MCF 10A (cell line): ENCODE measurements around the gene ADAMTS10. TPM values are rescaled to one million over a fixed set of nuclear protein-coding genes. Genes with fewer than 3 reads are reported as not detected.

Source experiments
- BruUV-seq: library from RNA; stranded (reverse); fragments of 400-500 nt; replicated peaks from 2 replicates; lab custom pipeline; 2021; lab: Mats Ljungman, UMichigan
- CTCF ChIA-PET: fragments of 300-600 bp; sonication (Branson Sonifier 250); formaldehyde crosslinking; extraction: SDS; loops from one replicate; lab custom pipeline; 2021; ENCODE audit warnings: antibody characterized with exemption, inconsistent platforms; lab: Yijun Ruan, JAX
- POLR2A ChIA-PET: fragments of 300-600, 350-650 bp; sonication (Branson Sonifier 250); formaldehyde crosslinking; extraction: SDS; loops from one replicate; lab custom pipeline; 2020; ENCODE audit warnings: antibody characterized with exemption, inconsistent platforms; lab: Yijun Ruan, JAX
- DNase-seq: peaks from one replicate; pipeline ENCODE4 v3.0.0-alpha.2; 2018; ENCODE audit not compliant: unreplicated experiment
- H3K27ac Mint-ChIP-seq: one replicate; pipeline ENCODE4 v1.8.0; 2022; ENCODE audit warnings: mild to moderate bottlenecking, low read depth, mixed read lengths; ENCODE audit not compliant: unreplicated experiment
- H3K27me3 Mint-ChIP-seq: one replicate; pipeline ENCODE4 v1.8.0; 2022; ENCODE audit warnings: mixed read lengths; ENCODE audit not compliant: insufficient read depth, unreplicated experiment
- H3K36me3 Mint-ChIP-seq: one replicate; pipeline ENCODE4 v1.8.0; 2022; ENCODE audit warnings: mild to moderate bottlenecking, moderate library complexity, mixed read lengths; ENCODE audit not compliant: insufficient read depth, unreplicated experiment
- H3K4me1 Mint-ChIP-seq: one replicate; pipeline ENCODE4 v1.8.0; 2022; ENCODE audit warnings: mixed read lengths; ENCODE audit not compliant: insufficient read depth, unreplicated experiment
- H3K4me3 Mint-ChIP-seq: one replicate; pipeline ENCODE4 v1.8.0; 2022; ENCODE audit warnings: mild to moderate bottlenecking, moderate library complexity, mixed read lengths; ENCODE audit not compliant: unreplicated experiment
- H3K9me3 Mint-ChIP-seq: one replicate; pipeline ENCODE4 v1.8.0; 2022; ENCODE audit warnings: mixed read lengths; ENCODE audit not compliant: unreplicated experiment
- intact Hi-C: fragments of 100-400 bp; cut with micrococcal nuclease; formaldehyde crosslinking; loops from 2 replicates; pipeline ENCODE4 v1.14.1; 2022
- total RNA-seq: library from RNA; stranded (reverse); gene quantifications from 2 replicates; pipeline ENCODE4 v1.2.3, GENCODE V29; 2022
- TF ChIP-seq, protein P1 (sequence below): fragments of 200-600 bp; IDR thresholded peaks from one replicate; pipeline ENCODE4 v1.8.0; 2022; ENCODE audit warnings: antibody characterized with exemption, mild to moderate bottlenecking; ENCODE audit not compliant: unreplicated experiment

Gene ADAMTS10
- total RNA-seq, 1 experiment from 2014 or later = not detected

GRCh38 chr19:8539621-8540149 lies 70.8 kb downstream of the ADAMTS10 start:
- Mint-ChIP-seq H3K27ac (no peak overlapping the region), H3K4me3 (no peak overlapping the region), H3K36me3 (no peaks in the 10 kb centered on the region), H3K9me3 (no peaks in the 10 kb centered on the region), H3K4me1 (no peaks in the 10 kb centered on the region), H3K27me3 (peaks cover 13% of the 10 kb centered on the region)
- no TSS peak for BruUV-seq
- TF ChIP-seq, protein P1, sequence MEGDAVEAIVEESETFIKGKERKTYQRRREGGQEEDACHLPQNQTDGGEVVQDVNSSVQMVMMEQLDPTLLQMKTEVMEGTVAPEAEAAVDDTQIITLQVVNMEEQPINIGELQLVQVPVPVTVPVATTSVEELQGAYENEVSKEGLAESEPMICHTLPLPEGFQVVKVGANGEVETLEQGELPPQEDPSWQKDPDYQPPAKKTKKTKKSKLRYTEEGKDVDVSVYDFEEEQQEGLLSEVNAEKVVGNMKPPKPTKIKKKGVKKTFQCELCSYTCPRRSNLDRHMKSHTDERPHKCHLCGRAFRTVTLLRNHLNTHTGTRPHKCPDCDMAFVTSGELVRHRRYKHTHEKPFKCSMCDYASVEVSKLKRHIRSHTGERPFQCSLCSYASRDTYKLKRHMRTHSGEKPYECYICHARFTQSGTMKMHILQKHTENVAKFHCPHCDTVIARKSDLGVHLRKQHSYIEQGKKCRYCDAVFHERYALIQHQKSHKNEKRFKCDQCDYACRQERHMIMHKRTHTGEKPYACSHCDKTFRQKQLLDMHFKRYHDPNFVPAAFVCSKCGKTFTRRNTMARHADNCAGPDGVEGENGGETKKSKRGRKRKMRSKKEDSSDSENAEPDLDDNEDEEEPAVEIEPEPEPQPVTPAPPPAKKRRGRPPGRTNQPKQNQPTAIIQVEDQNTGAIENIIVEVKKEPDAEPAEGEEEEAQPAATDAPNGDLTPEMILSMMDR = no peak
- no peak for DNase-seq
- POLR2A ChIA-PET = interaction anchor here (0.6 to 0.7 kb wide), 2 partner anchors 48 to 187 kb away, joined by 3 read pairs; no protein-coding TSS in a partner anchor
- CTCF ChIA-PET = no interaction called here
- intact Hi-C loops = no loop called here

GRCh38 chr19:8537099-8537498 lies 73.4 kb downstream of the ADAMTS10 start:
- no peak for DNase-seq
- intact Hi-C loops = no loop called here
- H3K9me3 Mint-ChIP-seq = no peaks in the 10 kb centered on the region
- POLR2A ChIA-PET = no interaction called here
- H3K27me3 Mint-ChIP-seq = peaks cover 13% of the 10 kb centered on the region
- TF ChIP-seq, protein P1 = no peak
- BruUV-seq = no TSS peak
- H3K4me3 Mint-ChIP-seq = no peak overlapping the region
- H3K27ac Mint-ChIP-seq = no peak overlapping the region
- H3K4me1 Mint-ChIP-seq = no peaks in the 10 kb centered on the region
- CTCF ChIA-PET = interaction anchor here (0.6 kb wide), 1 partner anchor 193 kb away, joined by 3 read pairs; no protein-coding TSS in a partner anchor
- no peaks in the 10 kb centered on the region for H3K36me3 Mint-ChIP-seq

- ChIA-PET CTCF (no interaction called here), POLR2A (no interaction called here)
- H3K27me3 Mint-ChIP-seq = peaks cover 13% of the 10 kb centered on the region
- no TSS peak for BruUV-seq
- no peak overlapping the region for H3K4me3 Mint-ChIP-seq
- no peaks in the 10 kb centered on the region for H3K9me3 Mint-ChIP-seq
- H3K36me3 Mint-ChIP-seq = no peaks in the 10 kb centered on the region
- intact Hi-C loops = no loop called here
- no peak for DNase-seq
- H3K27ac Mint-ChIP-seq = no peak overlapping the region
- TF ChIP-seq, protein P1 = no peak
- no peaks in the 10 kb centered on the region for H3K4me1 Mint-ChIP-seq
Observed at GRCh38 chr19:8536282-8536681, 74.2 kb downstream of the ADAMTS10 start.

DNA sequence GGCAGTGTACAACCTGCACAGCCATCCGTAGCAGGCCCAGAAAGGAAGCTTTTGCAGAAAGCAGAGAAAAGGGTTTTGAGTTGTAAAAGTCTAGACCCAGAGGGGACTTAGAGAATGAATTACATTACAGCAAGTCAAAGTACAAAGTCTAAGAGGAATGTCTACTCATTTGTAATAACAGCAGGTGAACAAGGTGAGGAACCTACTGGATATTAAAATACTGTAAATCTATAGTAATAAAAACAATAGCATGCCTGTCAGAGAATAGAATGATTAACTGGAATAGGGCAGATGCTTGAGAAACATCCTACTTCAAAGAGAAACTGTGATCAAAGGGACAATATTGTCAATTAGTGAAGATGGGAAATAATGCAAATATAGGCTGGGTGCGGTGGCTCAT lies 78.3 kb downstream of the ADAMTS10 start:
- Mint-ChIP-seq H3K27me3 (peaks cover 13% of the 10 kb centered on the region), H3K27ac (no peak overlapping the region), H3K4me3 (no peak overlapping the region), H3K9me3 (no peaks in the 10 kb centered on the region), H3K4me1 (no peaks in the 10 kb centered on the region), H3K36me3 (no peaks in the 10 kb centered on the region)
- TF ChIP-seq, protein P1 = no peak
- ChIA-PET POLR2A (interaction anchor here (0.6 kb wide), 1 partner anchor 121 kb away, joined by 3 read pairs; no protein-coding TSS in a partner anchor), CTCF (no interaction called here)
- no peak for DNase-seq
- intact Hi-C loops = no loop called here
- BruUV-seq = no TSS peak
